ENCODE results near the gene IL1RAP.

GRCh38 chr3:190498293-190498692, 15.6 kb upstream of the IL1RAP start:
- TF ChIP-seq CTCF (IDR thresholded peaks at IDR 0.05) (no peak), EP300 (IDR thresholded peaks at IDR 0.05) (no peak), POLR2A (IDR thresholded peaks at IDR 0.05) (no peak)

Data from sigmoid colon (tissue), 4 donors.